Choroid plexus epithelial cell (primary cell): ENCODE results near the gene AUTS2.

Experiments
- DNase-seq: peaks from one replicate; pipeline ENCODE4 v3.0.0-alpha.2; 2010; ENCODE audit warnings: low read depth
- H3K4me3 ChIP-seq: 2 replicates; pipeline ENCODE4 v1.5.1; 2011; ENCODE audit warnings: low read depth, mild to moderate bottlenecking, control low read depth, low read length, moderate library complexity
- CTCF ChIP-seq: conservative IDR thresholded peaks from 2 replicates; pipeline ENCODE4 v1.5.1; 2011; ENCODE audit warnings: low read depth, mild to moderate bottlenecking, control low read depth, inconsistent platforms, low read length, moderate library complexity

The AUTS2 gene

GRCh38 chr7:70573696-70574095, 975.4 kb downstream of the AUTS2 start:
- TF ChIP-seq CTCF, result no peak
- no peak for DNase-seq
- no peak overlapping the region for H3K4me3 ChIP-seq

DNA sequence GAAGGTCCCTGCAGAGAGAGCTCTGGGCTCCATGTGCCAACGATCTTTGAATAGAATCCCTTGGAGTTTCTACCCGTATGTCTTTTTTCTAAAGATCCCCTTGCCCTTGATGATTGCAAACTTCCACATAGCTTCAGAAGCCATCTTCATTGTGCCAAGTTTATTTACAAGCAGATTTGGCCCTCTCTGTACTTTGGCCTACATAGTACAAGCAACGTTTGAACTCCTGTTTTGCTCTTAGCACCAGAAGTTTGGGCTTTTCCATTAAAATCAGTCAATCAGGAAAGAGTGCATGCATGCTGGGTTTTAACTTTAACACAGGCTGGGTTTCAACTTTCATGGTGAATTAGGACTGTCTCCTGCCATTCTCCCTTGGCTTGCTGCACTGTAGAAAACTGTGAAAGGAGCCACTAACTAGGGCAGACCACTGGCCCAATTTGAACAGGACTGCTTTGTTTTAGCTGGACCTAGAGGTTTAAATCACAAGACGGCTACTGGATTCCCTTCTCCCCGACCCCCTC, 976.1 kb downstream of the AUTS2 start:
- no peak for DNase-seq
- no peak overlapping the region for H3K4me3 ChIP-seq
- no peak for TF ChIP-seq CTCF

- no peak overlapping the region for H3K4me3 ChIP-seq
- DNase-seq, result no peak
- no peak for TF ChIP-seq CTCF
Observed at GRCh38 chr7:70574970-70575799, 976.9 kb downstream of the AUTS2 start.

GRCh38 chr7:70577078-70577477, 978.8 kb downstream of the AUTS2 start:
- no peak for TF ChIP-seq CTCF
- H3K4me3 ChIP-seq, result no peak overlapping the region
- DNase-seq, result no peak

DNA sequence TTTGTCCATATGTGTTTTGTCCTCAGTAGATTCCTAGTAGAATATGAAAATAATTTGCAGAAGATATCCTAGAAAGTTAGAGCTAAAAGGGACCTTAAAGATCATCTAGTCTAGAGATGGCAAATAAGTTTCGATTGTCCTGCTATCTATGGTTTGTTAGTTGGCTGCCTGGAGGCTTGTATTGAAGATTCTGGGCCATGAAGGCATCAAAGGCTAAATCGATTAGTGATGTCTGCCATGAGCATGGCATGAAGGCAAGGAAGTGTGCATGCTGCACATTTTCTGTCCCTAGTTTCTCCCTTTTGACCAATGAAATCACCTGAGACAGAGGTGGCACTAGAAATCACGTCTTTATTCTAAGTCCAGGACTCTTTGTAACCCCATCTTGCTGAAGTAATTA, 979.9 kb downstream of the AUTS2 start:
- no peak for DNase-seq
- no peak for TF ChIP-seq CTCF
- H3K4me3 ChIP-seq, result no peak overlapping the region

DNA sequence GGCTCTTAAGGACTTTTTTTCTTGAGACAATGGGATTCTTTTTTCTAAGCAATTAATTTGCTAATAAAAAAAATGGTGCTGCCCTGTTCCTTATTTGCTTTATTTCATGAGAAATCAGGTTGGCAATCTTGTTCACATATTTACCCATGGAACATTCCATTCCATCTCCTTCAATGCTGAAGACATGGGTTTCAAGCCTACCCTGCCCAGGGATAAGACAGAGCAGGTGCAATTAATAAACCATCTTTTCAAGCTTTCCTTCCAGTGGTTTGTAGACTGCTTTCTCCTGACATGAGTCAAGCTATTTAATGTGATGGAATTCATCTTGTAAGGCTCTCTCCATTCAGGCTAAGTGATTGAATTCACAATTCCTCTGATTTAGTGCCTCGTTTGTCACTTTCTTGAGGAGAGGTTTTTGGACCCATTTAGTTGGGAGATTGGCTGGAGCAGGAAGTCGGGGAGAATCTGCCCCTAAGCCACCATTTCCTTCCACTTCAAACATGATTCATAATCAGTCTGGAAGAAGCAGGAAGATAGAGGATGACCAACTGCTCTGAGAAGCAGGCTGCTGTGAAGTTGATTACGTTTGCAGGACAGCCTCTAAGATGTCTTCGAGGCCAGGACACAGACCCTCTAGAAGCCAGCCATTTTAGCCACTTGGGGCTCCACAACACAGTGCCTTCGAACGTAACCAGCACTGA, 981.3 kb downstream of the AUTS2 start:
- H3K4me3 ChIP-seq, result no peak overlapping the region
- no peak for DNase-seq
- TF ChIP-seq CTCF, result no peak
